ENCODE results near the gene ENG.

Gene ENG

GRCh38 chr9:127810378-127811187, 43.9 kb downstream of the ENG start:
- Histone ChIP-seq H3K27ac (ENCODE audit: low read depth, low read length) (no peak overlapping the region), H3K27me3 (ENCODE audit: control insufficient read depth, low read length) (no peaks in the 10 kb centered on the region), H3K4me2 (ENCODE audit: low read length) (no peak overlapping the region), H3K36me3 (ENCODE audit: control insufficient read depth, low read length) (peaks cover 78% of the 10 kb centered on the region), H3K79me2 (ENCODE audit: control insufficient read depth, low read length) (peaks cover 12% of the 10 kb centered on the region), H3K9me3 (ENCODE audit: control insufficient read depth, insufficient read depth, low read length) (no peaks in the 10 kb centered on the region), H3K4me3 (ENCODE audit: low read length) (no peak overlapping the region), H4K20me1 (ENCODE audit: control insufficient read depth, insufficient read depth, low read depth, low read length) (no peaks in the 10 kb centered on the region), H3K9me2 (replicated peaks; ENCODE audit: control insufficient read depth, low read length) (no peaks in the 10 kb centered on the region), H3F3A (ENCODE audit: control insufficient read depth, insufficient read depth) (no peaks in the 10 kb centered on the region), H3K4me1 (ENCODE audit: control insufficient read depth, low read length) (peaks cover 5% of the 10 kb centered on the region; the same call in 1 of the 2 replicates)
- no peak for TF ChIP-seq EZH2phosphoT487 (IDR thresholded peaks at IDR 0.05; ENCODE audit: borderline replicate concordance, low read length)
- no peak for TF ChIP-seq CTCF (IDR thresholded peaks at IDR 0.05; ENCODE audit: low read depth, low read length, poor library complexity, severe bottlenecking)

GRCh38 chr9:127809540-127810377, 44.7 kb downstream of the ENG start:
- Histone ChIP-seq H3K27ac (ENCODE audit: low read depth, low read length) (no peak overlapping the region), H3K4me2 (ENCODE audit: low read length) (no peak overlapping the region), H3K79me2 (ENCODE audit: control insufficient read depth, low read length) (peaks cover 18% of the 10 kb centered on the region), H3K4me3 (ENCODE audit: low read length) (no peak overlapping the region), H4K20me1 (ENCODE audit: control insufficient read depth, insufficient read depth, low read depth, low read length) (no peaks in the 10 kb centered on the region), H3F3A (ENCODE audit: control insufficient read depth, insufficient read depth) (no peaks in the 10 kb centered on the region), H3K9me2 (replicated peaks; ENCODE audit: control insufficient read depth, low read length) (no peaks in the 10 kb centered on the region), H3K36me3 (ENCODE audit: control insufficient read depth, low read length) (peaks cover 73% of the 10 kb centered on the region), H3K4me1 (ENCODE audit: control insufficient read depth, low read length) (peaks cover 5% of the 10 kb centered on the region; the same call in 1 of the 2 replicates), H3K27me3 (ENCODE audit: control insufficient read depth, low read length) (no peaks in the 10 kb centered on the region), H3K9me3 (ENCODE audit: control insufficient read depth, insufficient read depth, low read length) (no peaks in the 10 kb centered on the region)
- no peak for TF ChIP-seq EZH2phosphoT487 (IDR thresholded peaks at IDR 0.05; ENCODE audit: borderline replicate concordance, low read length)
- TF ChIP-seq CTCF (IDR thresholded peaks at IDR 0.05; ENCODE audit: low read depth, low read length, poor library complexity, severe bottlenecking), result no peak

GRCh38 chr9:127809002-127809539, 45.4 kb downstream of the ENG start:
- Histone ChIP-seq H3K79me2 (ENCODE audit: control insufficient read depth, low read length) (peaks cover 25% of the 10 kb centered on the region), H3K27me3 (ENCODE audit: control insufficient read depth, low read length) (no peaks in the 10 kb centered on the region), H3K27ac (ENCODE audit: low read depth, low read length) (no peak overlapping the region), H3K9me3 (ENCODE audit: control insufficient read depth, insufficient read depth, low read length) (no peaks in the 10 kb centered on the region), H3K4me3 (ENCODE audit: low read length) (no peak overlapping the region), H3K4me2 (ENCODE audit: low read length) (no peak overlapping the region), H3F3A (ENCODE audit: control insufficient read depth, insufficient read depth) (no peaks in the 10 kb centered on the region), H3K36me3 (ENCODE audit: control insufficient read depth, low read length) (peaks cover 75% of the 10 kb centered on the region), H4K20me1 (ENCODE audit: control insufficient read depth, insufficient read depth, low read depth, low read length) (peaks cover 5% of the 10 kb centered on the region; the same call in 1 of the 2 replicates), H3K4me1 (ENCODE audit: control insufficient read depth, low read length) (peaks cover 10% of the 10 kb centered on the region), H3K9me2 (replicated peaks; ENCODE audit: control insufficient read depth, low read length) (no peaks in the 10 kb centered on the region)
- TF ChIP-seq CTCF (IDR thresholded peaks at IDR 0.05; ENCODE audit: low read depth, low read length, poor library complexity, severe bottlenecking) (no peak), EZH2phosphoT487 (IDR thresholded peaks at IDR 0.05; ENCODE audit: borderline replicate concordance, low read length) (no peak)

Data from DOHH2 (cell line).